GM10266 (cell line): Measurements from ENCODE around the gene KLHL9.

Experiments
- DNase-seq: peaks from one replicate; pipeline ENCODE4 v3.0.0; 2012; ENCODE audit errors: extremely low spot score
- TF ChIP-seq, protein P1 (sequence below): IDR thresholded peaks from 2 replicates; pipeline ENCODE4 v1.5.1; 2012; ENCODE audit warnings: mild to moderate bottlenecking, low read depth; ENCODE audit not compliant: control insufficient read depth, insufficient read depth; ENCODE audit errors: missing control alignments

KLHL9 gene

GRCh38 chr9:21294364-21294774 is 40.8 kb downstream of the KLHL9 start:
- DNase-seq, result no peak
- TF ChIP-seq, protein P1, sequence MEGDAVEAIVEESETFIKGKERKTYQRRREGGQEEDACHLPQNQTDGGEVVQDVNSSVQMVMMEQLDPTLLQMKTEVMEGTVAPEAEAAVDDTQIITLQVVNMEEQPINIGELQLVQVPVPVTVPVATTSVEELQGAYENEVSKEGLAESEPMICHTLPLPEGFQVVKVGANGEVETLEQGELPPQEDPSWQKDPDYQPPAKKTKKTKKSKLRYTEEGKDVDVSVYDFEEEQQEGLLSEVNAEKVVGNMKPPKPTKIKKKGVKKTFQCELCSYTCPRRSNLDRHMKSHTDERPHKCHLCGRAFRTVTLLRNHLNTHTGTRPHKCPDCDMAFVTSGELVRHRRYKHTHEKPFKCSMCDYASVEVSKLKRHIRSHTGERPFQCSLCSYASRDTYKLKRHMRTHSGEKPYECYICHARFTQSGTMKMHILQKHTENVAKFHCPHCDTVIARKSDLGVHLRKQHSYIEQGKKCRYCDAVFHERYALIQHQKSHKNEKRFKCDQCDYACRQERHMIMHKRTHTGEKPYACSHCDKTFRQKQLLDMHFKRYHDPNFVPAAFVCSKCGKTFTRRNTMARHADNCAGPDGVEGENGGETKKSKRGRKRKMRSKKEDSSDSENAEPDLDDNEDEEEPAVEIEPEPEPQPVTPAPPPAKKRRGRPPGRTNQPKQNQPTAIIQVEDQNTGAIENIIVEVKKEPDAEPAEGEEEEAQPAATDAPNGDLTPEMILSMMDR, result no peak

GRCh38 chr9:21289848-21290247 is 45.4 kb downstream of the KLHL9 start:
- no peak for DNase-seq
- TF ChIP-seq, protein P1, result no peak

GRCh38 chr9:21287280-21287679 is 47.9 kb downstream of the KLHL9 start:
- TF ChIP-seq, protein P1, result no peak
- no peak for DNase-seq

GRCh38 chr9:21286659-21287058 is 48.5 kb downstream of the KLHL9 start:
- TF ChIP-seq, protein P1, result no peak
- no peak for DNase-seq

DNA sequence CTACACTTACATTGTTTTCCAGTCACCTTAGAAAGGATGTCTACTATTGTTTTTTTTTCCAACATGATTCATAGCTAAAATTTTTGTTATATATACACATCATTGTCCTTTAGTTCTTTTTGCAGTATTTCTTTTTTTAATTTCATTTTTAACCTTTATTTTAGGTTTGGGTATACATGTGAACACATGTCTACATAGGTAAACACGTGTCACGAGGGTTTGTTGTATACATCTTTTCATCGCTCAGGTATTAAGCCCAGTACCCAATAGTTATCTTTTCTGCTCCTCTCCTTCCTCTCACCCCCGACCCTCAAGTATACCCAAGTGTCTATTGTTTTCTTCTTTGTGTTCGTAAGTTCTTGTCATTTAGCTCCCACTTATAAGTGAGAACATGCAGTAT is 49.1 kb downstream of the KLHL9 start:
- TF ChIP-seq, protein P1, result no peak
- DNase-seq, result no peak

- no peak for DNase-seq
- TF ChIP-seq, protein P1, result no peak
Observed at GRCh38 chr9:21281275-21281674, 53.9 kb downstream of the KLHL9 start.
